ENCODE measurements around the gene ALDOA.
A peak's percentile ranks its signal among the peaks of the same experiment; 100 is the strongest.

ALDOA gene

GRCh38 chr16:30070490-30070889 lies 4.9 kb downstream of the ALDOA start:
- DNase-seq: no peak

GRCh38 chr16:30075503-30076275 lies 10.1 kb downstream of the ALDOA start, which contains the start of gene PPP4C:
PPP4C (plus strand) TSS chr16:30075994; CDS start chr16:30076378, 384 bp downstream.
- DNase-seq: peak; percentile 83

GRCh38 chr16:30076276-30076791 lies 10.8 kb downstream of the ALDOA start:
- no peak for DNase-seq

DNA sequence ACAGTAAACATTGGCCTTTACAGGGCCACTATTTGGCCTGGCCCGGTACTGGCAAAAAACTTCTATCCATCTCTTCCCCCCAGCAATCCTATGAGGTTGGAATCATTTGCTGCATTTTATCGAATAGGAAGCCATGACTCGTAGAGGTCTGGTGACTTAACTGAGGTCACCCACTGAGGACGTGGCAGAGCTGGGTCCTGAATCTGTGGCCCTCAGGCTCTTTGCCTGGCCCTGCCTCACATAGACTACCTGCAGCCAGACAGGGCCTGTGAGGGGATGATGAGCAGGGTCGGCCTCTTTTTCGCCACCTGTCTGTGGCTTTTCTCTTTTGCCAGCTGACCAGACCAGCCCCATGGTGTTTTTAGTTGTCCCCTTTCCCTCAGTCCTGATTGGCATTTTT lies 12.1 kb downstream of the ALDOA start:
- no peak for DNase-seq

DNA sequence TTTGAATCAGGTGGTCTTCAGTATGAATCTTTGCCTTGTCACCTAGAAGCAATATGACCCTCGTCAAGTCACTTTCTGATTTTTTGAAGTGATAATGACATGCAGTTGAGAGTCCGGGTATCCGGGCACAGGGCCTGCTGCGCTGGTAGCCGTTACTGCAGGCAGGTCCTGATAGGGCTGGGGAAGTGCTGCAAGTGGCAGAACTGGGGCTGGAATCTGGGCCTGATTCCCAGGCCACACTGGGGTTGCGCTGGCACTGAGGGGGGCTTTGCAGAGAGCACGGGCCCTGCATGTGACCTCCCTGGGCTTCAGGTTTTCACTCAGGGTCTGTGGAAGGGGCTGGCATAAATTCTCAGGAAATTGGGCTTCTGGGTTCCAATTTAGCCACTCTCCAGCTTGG lies 13.2 kb downstream of the ALDOA start:
- DNase-seq: no peak

DNA sequence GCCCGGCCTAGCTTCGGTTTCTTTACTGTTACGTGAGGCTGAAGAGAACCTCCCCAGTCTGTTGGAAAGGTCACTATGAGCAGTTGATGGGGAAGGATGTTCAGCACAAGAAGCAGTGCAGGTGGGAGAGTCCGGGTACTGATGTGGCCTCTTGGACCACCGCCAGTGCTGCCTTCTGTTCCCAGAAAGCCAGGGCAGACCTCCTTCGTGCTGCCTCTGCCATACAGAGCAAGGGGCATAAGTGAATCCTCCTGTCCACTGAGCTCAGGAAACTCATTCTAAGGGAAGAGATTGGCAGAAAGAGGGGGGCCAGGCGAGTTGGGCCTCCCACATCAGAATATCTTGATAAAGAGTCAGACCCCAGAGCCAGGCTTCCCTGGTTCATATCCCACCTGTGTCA lies 13.9 kb downstream of the ALDOA start:
- DNase-seq: no peak

- no peak for DNase-seq
Measured at GRCh38 chr16:30082545-30083090, 17.1 kb downstream of the ALDOA start.

DNA sequence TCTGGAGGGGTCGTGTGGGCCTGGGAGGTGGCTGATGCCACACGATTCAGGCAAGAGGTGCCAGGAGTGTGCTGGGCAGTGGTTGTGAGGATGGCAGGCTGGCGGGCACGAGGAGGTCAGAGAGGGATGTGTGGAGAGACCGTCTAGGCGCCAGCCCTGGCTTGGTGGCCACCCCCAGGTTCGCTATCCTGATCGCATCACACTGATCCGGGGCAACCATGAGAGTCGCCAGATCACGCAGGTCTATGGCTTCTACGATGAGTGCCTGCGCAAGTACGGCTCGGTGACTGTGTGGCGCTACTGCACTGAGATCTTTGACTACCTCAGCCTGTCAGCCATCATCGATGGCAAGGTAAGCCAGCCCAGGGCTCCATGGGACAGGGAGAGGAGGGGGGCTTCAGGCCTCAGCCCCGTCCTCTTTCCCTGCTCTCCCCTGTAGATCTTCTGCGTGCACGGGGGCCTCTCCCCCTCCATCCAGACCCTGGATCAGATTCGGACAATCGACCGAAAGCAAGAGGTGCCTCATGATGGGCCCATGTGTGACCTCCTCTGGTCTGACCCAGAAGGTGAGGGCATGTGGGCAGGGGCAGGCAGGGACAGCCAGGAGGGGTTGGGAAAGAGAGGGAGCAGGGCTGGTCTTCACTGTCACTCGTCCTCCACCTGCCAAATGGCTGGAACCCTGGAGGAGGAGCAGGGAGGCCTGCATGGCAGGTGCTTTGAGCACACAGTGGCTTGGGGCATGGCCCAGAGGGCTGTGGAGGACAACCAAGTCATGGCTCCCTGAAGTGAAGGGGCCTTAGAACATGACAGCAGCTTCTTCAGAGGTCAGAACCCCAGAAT lies 17.9 kb downstream of the ALDOA start:
- DNase-seq: no peak

GRCh38 chr16:30084096-30084815 lies 18.7 kb downstream of the ALDOA start:
- DNase-seq: no peak

- no peak for DNase-seq
Measured at GRCh38 chr16:30084816-30085159, 19.2 kb downstream of the ALDOA start.

- no peak for DNase-seq
Measured at GRCh38 chr16:30085247-30085646, 19.7 kb downstream of the ALDOA start.

GRCh38 chr16:30085820-30086219 lies 20.3 kb downstream of the ALDOA start:
- DNase-seq: no peak

DNA sequence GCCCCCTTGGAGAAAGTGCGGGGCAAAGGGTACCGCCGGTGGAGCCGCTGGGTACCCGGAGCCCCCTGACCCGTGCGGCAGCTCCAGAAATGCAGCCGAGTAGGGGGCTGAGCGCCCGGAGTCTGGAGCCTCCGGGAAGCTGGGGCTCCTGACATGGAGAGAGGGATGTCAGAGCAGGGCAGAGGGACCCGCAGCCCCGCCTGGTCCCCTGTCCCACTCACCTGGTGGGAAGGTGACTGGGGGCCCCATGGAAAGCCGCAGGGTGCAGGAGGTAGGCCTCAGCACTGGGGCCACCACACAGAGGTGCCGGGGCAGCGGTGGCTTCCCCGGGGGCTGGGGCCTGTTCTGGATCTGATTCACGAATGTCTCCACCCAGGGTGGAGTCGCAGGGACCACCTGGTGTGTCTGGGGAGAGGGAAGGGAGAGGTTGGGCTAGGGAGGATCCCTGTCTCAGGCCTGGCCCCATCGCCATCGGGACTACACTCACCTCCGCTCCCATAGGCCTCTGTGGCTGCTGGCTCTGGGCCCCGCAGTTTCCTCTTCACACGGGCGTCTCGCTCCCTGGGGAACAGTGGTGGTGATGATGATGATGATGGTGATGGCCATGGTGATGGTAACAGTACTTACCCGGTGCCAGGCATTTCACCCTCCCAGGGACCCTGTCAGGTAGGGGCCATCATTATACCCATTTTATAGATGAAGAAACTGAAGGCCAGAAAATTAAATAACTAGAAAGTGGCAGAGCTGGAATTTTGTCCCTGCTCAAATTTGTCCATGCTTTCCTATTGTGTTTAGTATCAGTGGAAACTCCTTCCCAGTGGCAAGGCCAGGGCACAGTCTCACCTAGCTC lies 21.0 kb downstream of the ALDOA start:
- no peak for DNase-seq

DNA sequence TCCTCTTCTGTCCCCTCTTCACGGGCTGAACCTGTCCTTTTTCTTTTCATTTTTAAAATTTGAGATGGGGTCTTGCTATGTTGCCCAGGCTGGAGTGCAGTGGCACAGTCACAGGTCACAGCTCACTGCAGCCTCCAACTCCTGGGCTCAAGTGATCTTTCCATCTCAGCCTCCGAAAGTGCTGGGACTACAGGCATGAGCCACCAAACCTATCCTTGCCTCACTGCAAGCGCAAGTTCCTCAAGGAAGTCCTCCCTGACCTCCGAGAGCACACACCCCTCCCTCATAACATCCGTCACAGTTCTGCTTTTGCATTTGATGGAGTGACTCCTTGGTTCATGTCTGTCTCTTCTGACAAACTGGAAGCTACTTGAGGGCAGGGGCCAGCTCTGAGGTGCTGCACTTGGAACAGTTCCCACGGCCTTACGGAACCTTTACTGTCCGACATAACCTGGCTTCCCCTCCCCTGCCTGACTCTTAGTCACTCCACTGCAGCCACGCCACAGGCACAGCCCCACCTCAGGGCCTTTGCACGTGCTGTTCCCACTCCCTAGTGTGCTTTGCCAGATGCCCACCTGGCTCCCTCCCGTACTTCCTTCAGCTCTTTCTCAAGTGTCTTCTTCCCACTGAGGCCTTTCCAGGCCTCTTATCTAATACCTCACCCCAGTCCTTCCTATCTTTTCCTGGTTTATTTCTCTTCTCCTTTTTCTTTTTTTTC lies 21.8 kb downstream of the ALDOA start:
- DNase-seq: no peak

- no peak for DNase-seq
Measured at GRCh38 chr16:30088237-30088831, 22.8 kb downstream of the ALDOA start.

DNA sequence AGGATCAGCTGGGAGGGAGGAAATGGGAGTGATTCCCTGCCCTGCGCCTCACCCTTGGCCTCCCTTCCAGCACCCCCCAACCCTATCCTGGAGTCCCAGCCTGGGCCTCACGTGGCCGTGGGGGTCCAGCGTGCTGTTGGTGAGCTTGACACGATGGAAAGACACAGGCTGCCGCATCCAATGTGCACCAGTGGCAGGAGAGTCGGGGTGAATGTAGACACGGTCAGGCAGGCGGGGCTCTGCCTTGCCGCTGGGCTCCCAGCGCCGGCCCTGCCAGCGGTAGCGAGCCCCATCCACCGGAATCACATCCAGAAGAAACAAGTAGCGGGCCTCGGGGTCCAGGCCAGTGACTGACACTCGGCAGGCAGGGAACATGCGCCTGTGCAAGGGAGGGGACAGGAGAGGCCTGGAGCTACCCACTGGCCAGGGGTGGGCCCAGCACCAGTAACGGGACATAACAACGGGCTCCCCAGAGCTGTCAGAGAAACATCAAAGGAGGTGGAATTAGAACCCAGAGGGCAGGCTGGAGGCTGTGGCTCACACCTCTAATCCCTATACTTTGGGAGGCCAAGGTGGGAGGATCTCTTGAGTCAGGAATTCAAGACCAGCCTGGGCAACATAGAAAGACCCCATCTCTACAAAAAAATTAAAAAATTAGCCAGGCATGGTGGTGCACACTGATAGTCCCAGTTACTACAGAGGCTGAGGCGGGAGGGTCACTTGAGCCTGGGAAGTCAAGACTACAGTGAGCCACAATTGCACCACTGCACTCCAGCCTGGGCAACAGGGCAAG lies 23.5 kb downstream of the ALDOA start:
- no peak for DNase-seq

DNA sequence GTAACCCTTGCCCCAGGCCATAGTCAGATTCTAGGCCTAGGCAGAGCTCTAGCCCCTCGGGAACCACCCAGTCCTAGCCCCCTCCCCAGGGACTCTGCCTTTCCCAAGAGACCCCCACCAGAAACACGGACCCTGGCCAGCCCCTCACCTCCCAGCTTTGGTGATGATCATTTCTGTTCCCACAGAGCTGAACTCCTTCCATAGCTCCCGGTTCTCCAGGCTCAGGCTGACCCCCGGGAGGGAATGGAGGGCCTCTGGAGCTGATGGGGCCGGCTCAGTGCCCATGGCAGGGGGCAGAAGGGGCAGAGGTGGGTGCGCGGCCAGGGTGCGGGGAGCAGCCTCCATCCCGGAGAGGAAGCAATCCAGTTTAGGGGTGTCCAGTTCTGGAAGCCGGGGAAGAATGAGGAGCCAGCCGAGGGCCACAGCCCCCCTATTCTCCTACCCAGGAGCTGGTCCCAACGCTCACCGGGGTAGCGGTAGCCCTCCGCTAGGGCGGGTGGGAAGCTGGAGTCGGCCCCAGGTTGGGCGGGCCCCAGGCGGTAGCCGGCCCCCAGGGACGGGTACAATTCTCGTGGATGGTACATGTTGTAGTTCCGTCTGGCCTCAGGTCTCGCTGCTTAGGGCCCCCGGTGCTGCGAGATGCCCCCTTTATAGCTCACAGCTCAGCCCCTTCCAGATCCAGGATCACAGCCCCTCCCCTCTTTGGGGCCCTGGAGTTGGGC lies 25.2 kb downstream of the ALDOA start:
- no peak for DNase-seq

GRCh38 chr16:30091474-30092372 lies 26.2 kb downstream of the ALDOA start, which contains the start of gene TBX6:
TBX6 (minus strand) TSS chr16:30091924; CDS start chr16:30091193, 731 bp downstream.
- DNase-seq: peak; percentile 68
